OCI-M2 (cell line): Measurements from ENCODE around the gene SLF1.
"Not testable (repeated sequence)": the region's sequence is repeated elsewhere in the genome, so short reads cannot be mapped to it uniquely, and the experiment has no call there.

Source experiments
- DNase-seq: peaks from one replicate; lab custom pipeline; 2025; ENCODE audit not compliant: unreplicated experiment; lab: John Stamatoyannopoulos, UW

SLF1 gene

GRCh38 chr5:94618493-94619328 lies at the start of gene SLF1, which contains the start of gene KIAA0825:
TSS of gene SLF1 (plus strand) at chr5:94618669. CDS start at chr5:94628811, 10,142 bp downstream.
TSS of gene KIAA0825 (minus strand) at chr5:94618604. CDS start at chr5:94537126, 81,478 bp downstream.
- peak; percentile 55 for DNase-seq

- no peak for DNase-seq
Observed at GRCh38 chr5:94571415-94571814, 47.1 kb upstream of the SLF1 start.

- not testable (repeated sequence) for DNase-seq
Observed at GRCh38 chr5:94573349-94573748, 45.1 kb upstream of the SLF1 start.

DNA sequence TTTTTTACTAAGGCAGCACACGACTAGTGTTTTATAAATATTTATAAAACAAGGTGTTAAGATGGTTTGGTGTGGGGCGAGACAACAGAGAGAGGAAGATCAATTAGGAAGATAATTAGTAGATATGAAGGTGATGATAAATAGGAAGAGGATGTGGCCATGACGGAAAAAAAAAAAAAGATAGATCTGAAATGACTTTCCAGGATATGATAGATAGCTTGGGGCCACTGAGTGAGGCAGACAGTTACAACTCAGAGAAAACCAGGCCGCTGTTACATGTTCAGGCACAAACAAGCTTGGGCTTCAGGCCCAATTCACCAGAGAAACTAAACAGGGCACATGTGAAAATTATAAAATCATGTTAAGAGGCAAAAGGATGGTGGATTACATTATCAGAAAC lies 43.3 kb upstream of the SLF1 start:
- DNase-seq, result no peak

GRCh38 chr5:94577466-94578245 lies 40.8 kb upstream of the SLF1 start:
- no peak for DNase-seq

DNA sequence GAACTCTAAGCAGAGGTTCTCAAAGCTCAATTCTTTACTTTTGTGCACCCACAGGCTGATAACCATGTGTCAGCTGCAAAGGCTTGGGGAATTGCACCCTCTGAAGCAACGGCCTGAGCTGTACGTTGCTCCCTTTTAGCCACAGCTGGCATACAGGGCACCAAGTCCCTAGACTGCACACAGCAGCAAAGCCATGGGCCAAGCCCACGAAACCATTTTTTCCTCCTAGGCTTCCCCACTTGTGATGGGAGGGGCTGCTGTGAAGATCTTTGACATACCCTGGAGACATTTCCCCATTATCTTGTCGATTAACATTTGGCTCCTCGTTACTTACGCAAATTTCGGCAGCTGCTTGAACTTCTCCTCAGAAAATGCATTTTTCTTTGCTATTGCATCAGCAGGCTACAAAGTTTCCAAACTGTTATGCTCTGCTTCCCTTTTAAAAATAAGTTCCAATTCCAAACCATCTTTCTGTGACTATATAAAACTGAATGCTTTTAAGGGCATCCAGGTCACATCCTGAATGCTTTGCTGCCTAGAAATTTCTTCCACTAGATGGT lies 23.1 kb upstream of the SLF1 start:
- no peak for DNase-seq

GRCh38 chr5:94613583-94613982 lies 4.9 kb upstream of the SLF1 start:
- no peak for DNase-seq

- DNase-seq, result no peak
Observed at GRCh38 chr5:94614156-94614805, 4.2 kb upstream of the SLF1 start.

DNA sequence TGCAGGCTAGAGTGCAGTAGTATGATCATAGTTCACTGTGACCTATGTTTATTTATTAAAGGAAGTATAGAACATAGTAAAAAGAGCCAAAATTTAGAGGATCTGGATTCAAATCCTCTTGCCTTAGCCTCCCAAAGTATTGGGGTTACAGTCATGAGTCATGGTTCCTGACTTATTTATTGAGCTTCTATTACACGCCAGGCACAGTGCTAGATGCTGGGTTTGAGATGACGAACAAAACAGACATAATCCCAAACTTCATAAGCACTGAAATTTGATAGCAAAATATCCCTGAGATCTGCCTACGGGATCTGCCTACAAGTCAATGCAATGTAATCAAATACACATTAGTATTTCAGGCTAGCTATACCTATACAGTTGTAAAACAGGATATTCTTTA lies 2.6 kb upstream of the SLF1 start:
- no peak for DNase-seq

- DNase-seq, result no peak
Observed at GRCh38 chr5:94618029-94618492, 408 bp upstream of the SLF1 start.

- DNase-seq, result no peak
Observed at GRCh38 chr5:94620256-94620655, 1.8 kb downstream of the SLF1 start.

- DNase-seq, result no peak
Observed at GRCh38 chr5:94621763-94622162, 3.3 kb downstream of the SLF1 start.

GRCh38 chr5:94623011-94623410 lies 4.5 kb downstream of the SLF1 start:
- DNase-seq, result no peak

DNA sequence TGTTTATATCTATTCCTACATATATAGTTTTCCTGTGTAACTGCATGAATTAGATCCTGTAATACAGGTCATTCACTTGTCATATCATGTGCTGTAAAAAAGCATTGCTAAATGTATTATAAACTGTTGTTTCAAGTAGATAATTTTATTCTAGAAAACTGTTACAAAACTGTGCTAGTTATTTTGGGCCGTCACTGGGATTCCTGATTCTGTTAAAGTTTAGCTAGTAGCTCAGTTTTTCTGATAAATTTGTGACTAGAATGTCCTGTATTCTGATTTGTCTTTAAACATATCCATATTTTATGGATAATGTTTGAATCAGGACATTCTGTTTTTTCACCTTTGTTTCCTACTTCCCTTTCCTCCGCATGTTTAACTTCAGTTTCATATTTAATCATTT lies 5.4 kb downstream of the SLF1 start:
- no peak for DNase-seq

- no peak for DNase-seq
Observed at GRCh38 chr5:94627191-94627590, 8.7 kb downstream of the SLF1 start.

DNA sequence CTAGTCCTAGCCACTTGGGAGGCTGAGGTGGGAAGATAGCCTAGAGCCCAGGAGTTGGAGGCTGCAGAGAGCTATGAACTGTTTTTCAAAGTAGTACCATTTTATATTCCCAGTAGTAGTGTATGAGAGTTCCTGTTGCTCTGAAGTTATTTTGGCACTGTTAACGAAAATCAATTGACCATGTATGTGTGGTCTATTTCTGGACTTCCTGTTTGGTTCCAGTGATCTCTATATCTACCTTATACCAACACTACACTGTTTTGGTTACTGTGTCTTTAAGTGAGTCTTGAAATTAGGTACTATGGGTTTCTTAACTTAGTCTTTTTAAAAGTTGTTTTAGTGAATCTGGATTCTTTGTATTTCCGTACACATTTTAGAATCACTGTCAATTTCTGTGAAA lies 13.6 kb downstream of the SLF1 start:
- DNase-seq, result no peak

DNA sequence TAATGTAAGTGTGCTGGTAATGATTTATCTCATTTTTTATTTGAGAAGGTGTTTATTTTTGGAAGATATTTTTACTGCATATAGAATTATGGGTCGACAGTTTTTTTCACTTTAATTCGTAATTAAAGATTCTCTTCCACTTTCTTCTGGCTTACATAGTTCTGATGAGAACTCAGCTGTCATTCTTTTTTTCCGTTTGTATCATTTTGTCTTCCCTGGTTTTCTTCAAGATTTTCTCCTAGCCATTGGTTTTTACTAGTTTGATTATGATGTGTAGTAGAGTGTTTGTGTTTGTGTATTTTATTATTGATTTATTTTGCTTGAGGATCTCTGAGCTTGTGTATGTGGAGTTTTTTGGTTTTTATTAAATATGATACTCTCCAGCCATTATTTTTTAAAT lies 21.7 kb downstream of the SLF1 start:
- no peak for DNase-seq

- DNase-seq, result no peak
Observed at GRCh38 chr5:94645053-94645452, 26.6 kb downstream of the SLF1 start.

- no peak for DNase-seq
Observed at GRCh38 chr5:94646758-94647157, 28.3 kb downstream of the SLF1 start.

GRCh38 chr5:94649874-94650273 lies 31.4 kb downstream of the SLF1 start:
- DNase-seq, result no peak

DNA sequence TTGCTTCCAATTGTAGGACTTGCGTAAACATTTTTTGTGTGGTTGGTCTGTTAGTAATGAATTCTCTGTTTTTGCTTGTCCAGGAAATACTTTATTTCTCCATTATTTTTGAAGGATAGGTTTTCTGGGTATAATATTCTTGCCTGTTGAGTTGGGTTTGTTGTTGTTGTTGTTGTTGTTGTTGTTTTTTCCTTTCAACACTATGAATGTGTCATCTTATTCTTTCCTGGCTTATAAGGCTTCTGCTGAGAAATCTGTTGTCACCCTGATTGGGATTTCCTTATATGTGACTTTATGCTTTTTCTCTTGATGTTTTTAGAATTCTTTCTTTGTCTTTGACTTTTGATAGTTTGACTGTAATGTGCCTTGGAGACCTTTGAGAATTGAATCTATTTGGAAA lies 39.8 kb downstream of the SLF1 start:
- no peak for DNase-seq
